Measurements from ENCODE around the gene VPS37C.
"Not testable (repeated sequence)": the region's sequence is repeated elsewhere in the genome, so short reads cannot be mapped to it uniquely, and the experiment has no call there.

Gene VPS37C

DNA sequence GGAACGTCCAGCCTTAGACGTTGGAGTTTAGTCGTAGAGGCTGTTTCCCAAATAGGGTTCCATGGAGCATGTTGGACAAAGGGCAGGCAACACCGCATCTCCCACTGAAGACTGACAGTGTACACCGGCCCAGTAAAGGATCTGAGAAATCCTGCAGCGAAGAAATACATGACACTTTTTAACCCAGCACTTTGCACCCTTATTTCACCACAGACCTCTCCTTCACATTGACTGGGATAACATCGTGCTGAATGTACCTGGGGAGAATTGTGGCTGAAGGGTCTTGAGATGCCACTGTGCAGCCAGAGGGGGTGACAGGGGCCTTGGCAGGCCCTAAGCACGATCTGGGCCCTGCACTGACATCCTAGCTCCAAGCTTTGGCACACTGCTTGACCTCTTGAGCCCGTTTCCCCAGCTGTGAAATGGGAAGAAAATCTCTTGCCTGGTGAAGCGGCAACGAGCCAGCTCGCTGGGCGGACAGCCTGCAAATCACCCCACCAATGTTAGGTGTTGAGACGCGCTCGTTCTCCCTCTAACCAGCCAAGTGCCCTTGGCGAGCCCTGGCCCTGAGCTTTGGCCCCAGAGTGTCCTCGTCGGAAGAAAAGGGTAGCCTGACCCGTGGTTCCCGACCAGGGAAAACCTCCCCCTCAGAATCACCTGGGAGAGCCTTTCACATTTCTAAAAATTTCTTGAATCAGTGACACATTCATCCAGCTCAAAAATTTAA lies 45.6 kb downstream of the VPS37C start:
- DNase-seq = no peak

DNA sequence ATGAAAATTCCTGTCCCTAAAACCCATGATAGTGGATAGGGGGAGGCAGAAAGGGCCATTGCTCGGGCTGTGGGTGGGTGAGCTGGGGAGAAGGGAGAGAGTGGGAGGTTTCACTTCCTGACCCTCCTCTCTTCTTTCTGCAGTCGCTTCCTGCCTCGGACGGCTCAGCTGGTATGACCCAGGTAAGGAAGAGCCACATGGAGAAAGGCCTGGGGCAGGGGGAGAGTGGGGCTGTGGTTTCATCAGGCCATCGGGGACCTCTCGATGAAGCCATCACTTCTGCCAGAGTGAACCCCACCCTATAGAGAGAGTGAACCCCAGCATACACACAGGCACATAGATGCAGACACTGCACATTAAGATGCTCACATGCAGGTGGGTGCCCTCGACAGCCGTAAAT lies 46.3 kb downstream of the VPS37C start:
- DNase-seq = no peak

DNA sequence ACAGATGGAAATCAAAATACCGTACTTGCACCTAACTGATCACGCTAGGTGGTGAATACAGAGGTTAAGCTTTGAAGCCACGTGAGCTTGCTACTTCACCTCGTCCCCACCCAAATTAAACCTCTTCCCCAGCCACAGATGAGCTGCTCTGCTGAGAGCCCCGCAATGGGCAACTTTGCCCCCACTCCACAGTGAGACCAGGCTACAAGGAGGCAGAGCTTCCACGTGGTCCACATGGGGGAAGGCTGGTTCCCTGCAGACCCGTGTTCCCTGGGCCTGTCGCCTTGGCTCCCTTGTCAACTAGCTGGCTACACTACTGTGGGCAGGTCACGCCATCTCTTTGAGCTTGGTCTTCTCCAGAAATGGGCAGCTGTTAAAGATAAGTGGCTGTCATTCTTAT lies 48.0 kb downstream of the VPS37C start:
- no peak for DNase-seq

GRCh38 chr11:61112575-61112974 lies 48.7 kb downstream of the VPS37C start:
- no peak for DNase-seq

DNA sequence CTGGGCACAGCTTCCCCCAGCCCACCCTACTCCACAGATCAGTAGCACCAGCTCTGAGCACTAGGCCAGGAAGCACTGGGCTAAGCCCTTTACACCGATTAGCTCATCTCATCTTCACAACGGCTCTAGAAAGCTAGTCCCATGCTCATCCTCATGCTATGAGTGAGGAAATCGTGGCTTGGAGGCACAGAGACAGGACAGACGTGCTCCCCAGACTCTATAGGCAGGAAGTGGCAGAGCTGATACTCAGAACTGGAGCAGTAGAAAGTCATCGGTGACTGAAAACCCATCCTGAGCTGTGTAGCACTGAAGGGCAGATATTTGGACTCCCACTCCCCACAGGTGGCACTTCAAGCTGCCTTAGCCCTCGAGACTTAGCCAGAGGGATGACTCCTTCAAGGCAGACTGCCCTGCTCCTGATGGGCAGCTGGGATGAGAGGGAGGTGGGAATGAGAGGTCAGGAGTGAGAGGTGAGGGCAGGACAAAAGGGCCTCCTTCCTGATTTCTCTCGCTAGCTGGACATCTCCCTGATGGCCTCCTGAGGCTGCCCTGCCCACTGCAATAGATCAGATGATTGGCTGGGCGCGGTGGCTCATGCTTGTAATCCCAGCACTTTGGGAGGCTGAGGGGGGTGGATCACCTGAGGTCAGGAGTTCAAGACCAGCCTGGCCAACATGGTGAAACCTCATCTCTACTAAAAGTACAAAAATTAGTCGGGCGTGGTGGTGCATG lies 49.3 kb downstream of the VPS37C start:
- DNase-seq = no peak

DNA sequence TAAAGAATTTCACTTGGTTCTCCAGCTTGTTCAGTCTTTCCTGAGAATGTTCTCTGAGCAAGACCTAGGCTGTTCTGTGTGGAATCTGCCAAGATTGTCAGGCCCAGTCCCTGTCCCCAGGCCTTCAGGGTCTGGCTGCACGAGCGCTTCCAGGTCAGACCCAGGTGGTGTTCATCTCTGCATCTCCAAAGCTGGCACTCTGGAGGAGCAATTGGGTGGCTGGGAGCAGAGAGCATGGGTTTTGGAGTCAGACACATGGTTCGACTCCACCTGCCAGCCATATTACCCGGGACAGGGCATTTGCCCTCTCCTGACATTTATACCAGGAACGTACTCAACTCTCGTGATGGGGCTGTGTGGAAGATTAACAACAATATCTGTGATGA lies 50.2 kb downstream of the VPS37C start:
- DNase-seq = no peak

GRCh38 chr11:61110255-61111049 lies 50.8 kb downstream of the VPS37C start:
- no peak for DNase-seq

DNA sequence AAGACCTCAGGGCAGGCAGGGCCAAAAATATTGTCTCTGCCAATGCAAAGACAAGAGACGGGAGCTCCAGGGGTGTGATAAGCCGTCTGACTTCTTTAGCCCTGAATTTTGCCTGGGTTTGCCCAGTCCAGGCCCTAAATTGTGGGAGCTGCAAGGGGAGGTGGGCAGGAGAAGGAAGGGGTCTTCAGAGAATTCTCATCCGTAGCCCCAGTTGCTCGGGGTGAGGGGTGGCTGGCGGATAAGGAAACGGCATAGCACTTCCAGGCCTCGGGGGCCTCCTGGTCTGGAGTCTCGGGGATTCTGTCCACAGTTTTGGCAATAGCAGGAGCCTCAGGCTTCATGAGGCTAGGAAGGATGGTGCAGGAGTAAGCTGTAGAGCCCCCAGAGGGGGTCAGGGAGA lies 51.6 kb downstream of the VPS37C start:
- DNase-seq = no peak

- no peak for DNase-seq
Measured at GRCh38 chr11:61108847-61109585, 52.2 kb downstream of the VPS37C start.

- DNase-seq = no peak
Measured at GRCh38 chr11:61107888-61108287, 53.3 kb downstream of the VPS37C start.

DNA sequence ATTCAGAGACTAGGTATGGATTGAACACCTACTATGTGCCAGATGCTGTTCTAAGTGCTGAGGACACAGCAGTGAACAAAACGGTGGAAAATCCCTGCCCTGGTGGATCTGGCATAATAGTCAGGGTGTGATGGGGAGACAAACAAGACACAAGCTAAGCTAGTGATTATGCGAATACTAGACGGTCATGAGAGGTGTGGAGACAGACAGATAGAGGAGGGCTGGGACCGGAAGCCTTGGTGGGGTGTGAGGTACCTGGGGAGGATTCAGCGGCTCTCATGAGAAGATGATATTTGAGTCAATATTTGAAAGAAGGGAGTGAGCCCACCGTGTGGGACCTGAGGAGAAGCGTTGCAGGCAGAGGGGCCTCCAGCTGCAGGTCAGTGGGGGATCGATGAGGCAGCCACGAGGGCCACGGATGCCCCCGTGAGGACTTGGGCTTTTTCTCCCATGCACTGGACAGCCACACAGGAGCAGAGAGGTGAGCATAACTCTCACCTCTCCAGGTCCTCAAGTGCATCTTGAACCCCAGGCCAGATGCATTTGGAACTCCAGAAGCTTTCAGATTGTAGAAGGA lies 54.2 kb downstream of the VPS37C start:
- DNase-seq = no peak

DNA sequence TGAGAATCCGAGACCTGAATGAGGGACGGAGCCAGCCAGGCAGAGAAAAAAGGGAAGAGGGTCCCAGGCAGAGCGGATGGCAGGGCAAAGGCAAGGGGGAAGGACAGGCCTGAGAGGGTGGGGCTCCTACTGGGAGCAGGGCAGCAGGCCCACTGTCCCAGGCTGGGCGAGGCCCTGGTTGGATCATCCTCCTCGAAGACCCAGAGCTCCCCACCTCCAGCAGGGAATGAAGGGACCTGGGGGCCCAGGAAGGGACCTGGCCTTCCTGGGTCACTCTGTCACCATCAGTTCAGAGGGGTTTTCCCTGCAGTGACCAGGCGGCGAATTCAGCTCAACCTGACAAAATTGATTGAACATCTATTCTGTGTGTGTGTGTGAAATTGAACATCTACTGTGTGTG lies 54.9 kb downstream of the VPS37C start:
- DNase-seq = no peak

DNA sequence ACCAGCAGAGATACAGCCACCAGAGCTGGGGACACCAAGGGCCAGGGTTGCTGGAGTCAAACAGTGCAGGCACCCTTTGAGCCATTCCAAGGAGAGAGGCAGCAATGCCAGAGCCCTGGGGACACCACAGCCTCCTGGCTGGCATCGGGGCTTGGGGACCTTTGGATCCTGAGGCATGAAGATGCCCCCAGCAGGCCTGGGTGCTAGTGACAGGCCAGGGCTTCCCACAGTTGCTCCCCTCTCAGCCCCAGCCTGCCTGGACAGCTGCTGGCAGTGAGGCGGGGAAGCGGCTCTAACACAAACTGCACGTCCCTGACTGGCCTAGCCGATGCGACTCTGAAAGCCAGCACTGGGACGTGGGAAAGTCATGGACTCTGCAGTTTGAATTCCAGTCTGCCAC lies 56.3 kb downstream of the VPS37C start:
- no peak for DNase-seq

DNA sequence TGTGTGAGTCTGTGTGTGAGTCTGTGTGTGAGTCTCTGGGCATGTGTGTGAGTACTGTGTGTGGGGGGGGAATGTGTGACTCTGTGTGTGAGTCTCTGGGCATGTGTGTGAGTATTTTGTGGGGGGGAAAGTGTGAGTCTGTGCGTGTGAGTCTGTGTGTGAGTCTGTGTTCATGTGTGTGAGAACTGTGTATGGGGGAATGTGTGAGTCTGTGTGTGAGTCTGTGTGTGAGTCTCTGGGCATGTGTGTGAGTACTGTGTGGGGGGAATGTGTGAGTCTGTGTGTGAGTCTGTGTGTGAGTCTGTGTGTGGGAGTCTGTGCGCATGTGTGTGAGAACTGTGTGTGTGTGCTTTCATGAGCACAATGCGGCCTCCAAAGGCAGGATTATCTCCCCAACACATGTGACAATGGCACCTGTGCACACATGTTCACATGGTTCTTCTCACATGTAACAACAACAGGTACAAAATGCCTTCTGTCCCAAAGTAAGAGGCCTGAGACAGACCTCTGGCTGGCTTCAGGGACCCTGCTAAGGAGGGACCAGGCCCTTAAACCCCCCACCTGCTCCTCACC lies 57.3 kb downstream of the VPS37C start:
- DNase-seq = no peak

DNA sequence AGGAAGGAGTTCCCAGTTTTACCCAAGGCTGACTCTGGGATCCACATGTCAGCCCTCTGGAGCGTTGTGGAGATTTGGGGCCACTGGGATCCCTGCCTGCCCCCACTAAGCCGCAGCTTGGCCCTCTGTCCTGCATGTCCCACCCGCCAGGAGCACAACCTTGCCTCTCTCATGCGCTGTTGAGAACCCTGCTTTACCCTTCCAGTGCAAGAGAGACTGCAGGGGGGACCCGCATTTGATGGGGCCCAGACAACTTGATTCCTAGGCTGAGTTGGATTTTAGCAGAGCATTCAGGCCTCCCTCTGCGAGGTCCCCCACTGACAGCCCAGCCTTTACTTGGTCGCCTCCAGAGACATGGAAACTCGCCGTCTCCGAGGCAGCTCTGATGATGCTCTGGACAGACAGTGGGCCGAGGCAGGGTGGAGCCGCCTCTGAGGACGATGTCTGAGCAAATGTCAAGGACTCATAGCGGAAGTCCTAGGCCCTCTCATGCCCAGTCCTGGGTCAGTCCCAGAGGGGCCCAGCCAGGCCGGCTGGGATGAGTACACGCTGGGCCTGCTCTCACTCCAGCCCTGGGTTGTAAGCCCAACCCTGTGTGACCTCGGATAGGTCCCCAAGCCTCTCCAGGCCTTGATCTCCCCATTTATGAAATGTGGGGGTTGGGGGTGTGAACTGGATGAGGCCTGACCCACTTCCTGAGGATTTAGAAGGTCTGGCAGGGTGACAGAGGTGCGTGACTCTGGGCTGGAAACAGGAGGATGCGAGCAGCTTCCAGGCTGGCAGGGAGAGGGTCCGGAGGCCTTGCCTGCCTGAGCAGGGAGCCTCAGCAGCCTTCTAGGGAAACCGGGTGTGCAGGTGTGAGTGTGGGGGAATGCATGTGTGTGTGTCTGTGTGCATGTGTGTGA lies 58.3 kb downstream of the VPS37C start:
- DNase-seq = no peak

GRCh38 chr11:61098778-61099177 lies 62.4 kb downstream of the VPS37C start:
- no peak for DNase-seq

- not testable (repeated sequence) for DNase-seq
Measured at GRCh38 chr11:61098261-61098660, 63.0 kb downstream of the VPS37C start.

DNA sequence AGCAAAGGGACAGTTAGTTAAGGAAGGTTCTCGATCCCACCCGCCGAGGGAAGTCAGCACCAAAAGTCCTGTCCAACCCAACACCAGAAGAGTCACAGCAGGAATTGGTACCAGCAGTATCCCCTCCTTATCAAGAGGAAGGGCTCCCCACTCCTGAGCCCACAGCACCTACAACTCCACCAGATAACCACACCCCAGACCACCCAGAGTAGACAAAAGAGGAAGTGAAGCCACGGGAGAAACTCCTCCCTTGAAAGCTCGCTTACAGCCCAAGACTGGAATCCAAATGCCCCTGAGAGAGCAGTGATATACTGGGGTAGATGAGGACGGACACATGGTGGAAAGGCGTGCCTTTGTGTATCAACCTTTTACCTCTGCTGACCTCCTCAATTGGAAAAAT lies 66.2 kb downstream of the VPS37C start:
- DNase-seq = no peak

GRCh38 chr11:61094167-61094566 lies 67.1 kb downstream of the VPS37C start:
- DNase-seq = not testable (repeated sequence)

DNA sequence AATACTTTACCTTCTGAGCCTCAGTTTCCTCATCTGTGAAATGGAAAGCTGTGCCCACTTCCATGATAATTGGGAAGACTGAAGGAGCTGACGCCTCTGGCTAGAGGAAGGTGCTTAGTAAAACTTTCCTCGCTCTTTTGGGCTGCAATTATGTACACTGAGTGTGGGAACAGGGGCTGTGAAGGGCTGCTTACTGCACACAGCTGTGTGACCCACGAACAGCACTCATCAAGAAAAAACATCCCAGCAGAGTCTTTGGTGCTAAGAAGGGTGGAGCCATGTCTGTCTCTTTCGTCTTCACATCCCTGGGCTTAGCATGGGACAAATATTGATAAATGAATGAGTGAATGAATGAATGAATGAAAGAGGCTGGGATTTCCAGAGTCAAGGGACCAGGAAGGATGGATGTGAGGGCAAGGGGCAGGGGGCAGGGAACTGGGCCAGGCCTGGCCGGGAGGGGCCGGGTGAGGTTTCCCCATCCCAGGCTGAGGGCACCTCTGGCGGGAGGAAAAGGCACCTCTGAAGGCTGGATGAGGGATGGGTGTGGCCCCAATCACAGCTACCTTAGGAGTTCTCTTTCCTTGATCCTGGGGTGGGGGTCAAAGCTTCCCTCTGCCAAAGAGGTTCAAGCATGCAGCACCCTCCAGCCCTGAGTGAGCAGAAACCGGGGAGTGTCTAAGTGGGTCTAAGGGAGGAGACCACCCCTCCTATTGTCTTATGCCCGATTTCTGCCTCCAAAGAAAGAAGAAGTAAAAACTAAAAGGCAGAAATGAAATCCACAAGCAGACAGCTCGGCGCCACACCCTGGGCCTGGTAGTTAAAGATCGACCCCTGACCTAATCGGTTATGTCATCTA lies 68.1 kb downstream of the VPS37C start:
- no peak for DNase-seq

Data from DMS53 (cell line).